Stomach (tissue), 9 donors: ENCODE data around the gene SNAPC1. TPM values are rescaled to one million over a fixed set of nuclear protein-coding genes. Genes with fewer than 3 reads are reported as not detected.

Experiments
- DNase-seq, 2 donors: peaks; one replicate each; pipeline versions ENCODE4 v3.0.0 to v3.0.0-alpha.2; 2013 to 2019
- H3K27ac ChIP-seq, 5 donors: fragments of 200-600 bp in 4 of 5; sonication (generic) in 4 of 5; one replicate each; pipeline ENCODE4 v1.5.1; 2013 to 2019; ENCODE audit warnings: mild to moderate bottlenecking in 1 of 5, moderate library complexity in 1 of 5
- H3K27me3 ChIP-seq, 3 donors: fragments of 200-600 bp; sonication (generic); one replicate each; pipeline ENCODE4 v1.5.1; 2017 to 2019; ENCODE audit warnings: mixed run types in 1 of 3
- H3K36me3 ChIP-seq, 4 donors: fragments of 200-600 bp; sonication (generic); 1 replicate in 3 of 4; 2 replicates in 1 of 4; pipeline ENCODE4 v1.5.1; 2016 to 2019
- H3K4me1 ChIP-seq, 4 donors: fragments of 200-600 bp; sonication (generic); one replicate each; pipeline ENCODE4 v1.5.1; 2016 to 2019
- H3K4me3 ChIP-seq, 4 donors: fragments of 200-600 bp; sonication (generic) in 3 of 4; one replicate each; pipeline ENCODE4 v1.5.1; 2016 to 2019; ENCODE audit warnings: mild to moderate bottlenecking in 1 of 4
- H3K9me3 ChIP-seq, 4 donors: fragments of 200-600 bp; sonication (generic); one replicate each; pipeline ENCODE4 v1.5.1; 2016 to 2019
- CTCF ChIP-seq, 7 experiments: fragments of 450-650 bp in 4 of 7; fragments of 200-600 bp in 3 of 7; sonication (generic) in 3 of 7; IDR thresholded peaks; one replicate each; pipeline ENCODE4 v1.5.1; 2016 to 2019; ENCODE audit warnings: antibody characterized with exemption in 7 of 7, control low read depth in 2 of 7, mild to moderate bottlenecking in 1 of 7
- EP300 ChIP-seq: sonication (generic); formaldehyde crosslinking; IDR thresholded peaks from one replicate; pipeline ENCODE4 v1.6.1; 2017; ENCODE audit warnings: antibody characterized with exemption
- POLR2A ChIP-seq, 4 donors: fragments of 450-650 bp; IDR thresholded peaks; one replicate each; pipeline ENCODE4 v1.6.1; 2016; ENCODE audit warnings: antibody characterized with exemption in 4 of 4, control low read depth in 2 of 4, mild to moderate bottlenecking in 1 of 4, moderate library complexity in 1 of 4
- POLR2AphosphoS5 ChIP-seq, 3 donors: sonication (generic); formaldehyde crosslinking; IDR thresholded peaks; one replicate each; pipeline ENCODE4 v1.6.1; 2016; ENCODE audit warnings: antibody characterized with exemption in 3 of 3
- WGBS, 5 donors: extraction: QIAGEN DNeasy Blood & Tissue Kit in 3 of 5; methylation state at CpG; one replicate each; pipeline versions ENCODE4 v1.1.5 to v1.1.7; 2013 to 2018; 5-methylcytosine and 5-hydroxymethylcytosine counted together
- intact Hi-C: fragments of 100-400 bp; cut with DNase I; formaldehyde crosslinking; loops from one replicate; pipeline ENCODE4 v1.15.1; 2023; ENCODE audit warnings: low total_unique reads
- polyA plus RNA-seq, 3 donors: library from polyadenylated mRNA; stranded (reverse); fragments of 200-250 nt; gene quantifications; one replicate each; pipeline ENCODE4 v1.2.3, GENCODE V29; 2013
- total RNA-seq, 5 donors: library from RNA; depleted of rRNA; stranded (reverse); fragments of >200 nt; gene quantifications; one replicate each; pipeline versions ENCODE4 v1.1.0 to v1.2.3, GENCODE V29; 2014 to 2016
- donor health status: healthy with polysubstance abuse.
- donor health status: Bipolar disorder and iron deficiency.
- donor health status: healthy.

SNAPC1 gene
- total and polyA plus RNA-seq, 8 donors: 0.89 to 8.7 (median 3.0) TPM; not detected in 1

GRCh38 chr14:61802010-61802568, 39.9 kb downstream of the SNAPC1 start:
- 74 to 84% (median 77%) methylated on average over 2 of the region's 2 CpGs for WGBS, 5 donors
- intact Hi-C loops: no loop called here
- no peak for TF ChIP-seq POLR2AphosphoS5 (IDR thresholded peaks at IDR 0.05)
- no peak for TF ChIP-seq POLR2A (IDR thresholded peaks at IDR 0.05)
- no peak for TF ChIP-seq EP300
- TF ChIP-seq CTCF (IDR thresholded peaks at IDR 0.05): no peak
- Histone ChIP-seq H3K9me3 (no peaks in the 10 kb centered on the region), H3K27me3 (no peaks in the 10 kb centered on the region), H3K36me3 (no peaks in the 10 kb centered on the region), H3K4me1 (no peaks in the 10 kb centered on the region), H3K27ac (no peak overlapping the region), H3K4me3 (no peak overlapping the region)
- DNase-seq: no peak

DNA sequence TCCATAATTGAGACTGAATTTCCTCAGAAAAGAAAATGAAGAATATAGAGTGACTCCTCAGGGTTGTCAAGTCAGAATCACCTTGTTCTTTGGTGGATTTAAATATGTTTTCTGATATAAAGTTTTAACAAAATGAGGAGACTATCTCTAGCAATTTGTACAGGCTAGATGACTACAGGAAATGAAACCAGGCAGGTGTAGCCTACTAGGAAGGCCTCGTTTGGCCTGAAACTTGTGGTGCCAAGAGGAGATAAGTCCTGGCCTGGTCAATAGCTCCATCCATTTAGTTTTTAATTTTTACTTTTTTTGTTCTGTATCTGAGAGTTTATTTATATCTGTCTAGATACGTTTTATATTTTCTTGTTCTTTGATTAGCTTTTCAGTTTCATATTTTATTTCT, 41.5 kb downstream of the SNAPC1 start:
- peaks cover 0 to 2% (median 0%) of the 10 kb centered on the region in 3 donors for H3K27me3 ChIP-seq
- H3K4me1 ChIP-seq: no peaks in the 10 kb centered on the region
- TF ChIP-seq POLR2AphosphoS5 (IDR thresholded peaks at IDR 0.05) (no peak), POLR2A (IDR thresholded peaks at IDR 0.05) (no peak), EP300 (no peak), CTCF (IDR thresholded peaks at IDR 0.05) (no peak)
- H3K36me3 ChIP-seq: no peaks in the 10 kb centered on the region
- DNase-seq: no peak
- intact Hi-C loops: no loop called here
- no peak overlapping the region for H3K4me3 ChIP-seq
- 41 to 72% (median 53%) methylated on average over 2 of the region's 2 CpGs for WGBS, 5 donors
- no peak overlapping the region for H3K27ac ChIP-seq
- H3K9me3 ChIP-seq: no peaks in the 10 kb centered on the region

DNA sequence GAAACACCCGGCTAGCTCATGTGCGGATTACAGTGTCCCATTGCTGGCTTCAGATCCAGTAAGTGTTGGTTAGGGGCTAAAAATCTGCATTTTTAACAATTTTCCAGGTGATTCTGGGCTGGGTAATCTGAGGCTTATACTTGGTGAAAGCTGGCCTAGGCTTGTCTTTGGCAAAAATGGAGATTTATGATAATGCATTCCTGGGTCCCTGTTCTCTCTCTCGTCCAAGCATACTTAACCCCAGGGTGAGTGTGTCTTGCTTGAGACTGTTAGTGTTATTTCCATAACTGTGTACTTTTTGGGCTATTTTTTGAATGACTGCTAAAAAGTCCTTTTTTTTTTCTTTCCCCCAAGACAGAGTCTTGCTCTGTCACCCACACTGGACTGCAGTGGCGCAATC, 43.2 kb downstream of the SNAPC1 start:
- intact Hi-C loops: no loop called here
- H3K36me3 ChIP-seq: no peaks in the 10 kb centered on the region
- H3K4me3 ChIP-seq: no peak overlapping the region
- TF ChIP-seq POLR2AphosphoS5 (IDR thresholded peaks at IDR 0.05): no peak
- no peak for TF ChIP-seq CTCF (IDR thresholded peaks at IDR 0.05)
- no peak for TF ChIP-seq EP300
- no peak for TF ChIP-seq POLR2A (IDR thresholded peaks at IDR 0.05)
- no peaks in the 10 kb centered on the region for H3K9me3 ChIP-seq
- WGBS, 5 donors: 86 to 98% (median 95%) methylated on average over 4 of the region's 4 CpGs
- no peak overlapping the region for H3K27ac ChIP-seq
- peaks cover 0 to 8% (median 0%) of the 10 kb centered on the region in 3 donors for H3K27me3 ChIP-seq
- H3K4me1 ChIP-seq: no peaks in the 10 kb centered on the region
- DNase-seq: no peak

DNA sequence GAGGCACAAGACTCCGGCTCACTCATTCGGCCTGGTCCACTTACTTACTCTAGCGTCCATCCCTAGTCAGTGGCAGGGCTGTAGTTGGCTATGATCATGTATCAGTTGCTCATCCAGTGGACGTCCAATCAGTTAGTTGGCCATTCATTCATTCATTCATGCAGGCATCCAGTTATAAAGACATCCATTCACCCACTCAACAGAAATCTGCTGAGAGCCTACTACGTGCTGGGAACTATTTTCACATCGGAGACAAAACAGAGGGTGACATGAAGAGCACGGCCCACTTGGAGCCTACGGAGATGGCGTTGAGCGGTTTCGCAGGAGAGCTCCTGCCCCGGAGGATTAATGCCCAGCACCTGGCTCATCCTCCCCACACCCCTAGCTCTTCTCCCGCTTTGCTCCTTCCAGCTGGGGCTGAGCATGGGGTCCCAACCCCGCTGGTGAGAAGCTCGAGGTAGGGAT, 49.7 kb downstream of the SNAPC1 start:
- peak overlapping the region; percentile 42 to 64 (median 46) for H3K4me3 ChIP-seq
- peaks cover 0 to 70% (median 24%) of the 10 kb centered on the region in 3 donors for H3K27me3 ChIP-seq
- peak in 1 of 2 donors; percentile 2 for DNase-seq
- H3K9me3 ChIP-seq: peaks cover 0 to 3% (median 0%) of the 10 kb centered on the region in 4 donors
- no peaks in the 10 kb centered on the region for H3K36me3 ChIP-seq
- no peak for TF ChIP-seq CTCF (IDR thresholded peaks at IDR 0.05)
- TF ChIP-seq POLR2A (IDR thresholded peaks at IDR 0.05): no peak
- no peak for TF ChIP-seq POLR2AphosphoS5 (IDR thresholded peaks at IDR 0.05)
- no peak overlapping the region for H3K27ac ChIP-seq
- 66 to 72% (median 68%) methylated on average over 15 of the region's 15 CpGs for WGBS, 5 donors
- intact Hi-C loops: no loop called here
- peaks cover 0 to 14% (median 11%) of the 10 kb centered on the region in 4 donors for H3K4me1 ChIP-seq
